NT2/D1 (cell line): ENCODE results near the gene FRMD4B.

Experiments used
- SUZ12 ChIP-seq: IDR thresholded peaks from 2 replicates; pipeline ENCODE4 v1.6.1; 2011; ENCODE audit not compliant: insufficient read length, insufficient read depth; ENCODE audit errors: extremely low read depth
- YY1 ChIP-seq: IDR thresholded peaks from 2 replicates; pipeline ENCODE4 v1.6.1; 2011; ENCODE audit not compliant: insufficient read length, insufficient read depth

DNA sequence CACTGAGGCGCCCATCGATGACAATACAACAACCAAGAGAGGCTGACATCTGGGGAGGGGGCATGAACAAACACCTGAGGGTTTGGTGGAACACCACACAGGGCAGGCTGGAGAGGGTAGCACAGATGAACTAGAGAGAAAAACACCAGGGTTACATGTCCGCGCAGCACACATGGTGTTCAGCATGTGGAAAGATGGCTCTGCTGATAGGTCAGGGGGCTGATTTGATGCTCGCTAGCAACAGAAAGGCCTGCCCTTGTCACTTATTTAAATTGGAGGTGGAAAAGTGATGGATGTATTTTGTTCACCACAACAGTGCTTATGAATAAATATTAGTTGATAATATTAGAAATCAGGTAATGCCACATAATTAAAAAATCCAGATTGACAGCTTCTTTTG lies 67.5 kb downstream of the FRMD4B start:
- TF ChIP-seq SUZ12 (no peak), YY1 (no peak)
